ENCODE measurements around the gene USP48. TPM values are rescaled to one million over a fixed set of nuclear protein-coding genes. Genes with fewer than 3 reads are reported as not detected.
"Not testable (repeated sequence)": the region's sequence is repeated elsewhere in the genome, so short reads cannot be mapped to it uniquely, and the experiment has no call there.

The USP48 gene
- total and polyA plus RNA-seq, 10 donors, result 17.5 to 105 (median 82.4) TPM

DNA sequence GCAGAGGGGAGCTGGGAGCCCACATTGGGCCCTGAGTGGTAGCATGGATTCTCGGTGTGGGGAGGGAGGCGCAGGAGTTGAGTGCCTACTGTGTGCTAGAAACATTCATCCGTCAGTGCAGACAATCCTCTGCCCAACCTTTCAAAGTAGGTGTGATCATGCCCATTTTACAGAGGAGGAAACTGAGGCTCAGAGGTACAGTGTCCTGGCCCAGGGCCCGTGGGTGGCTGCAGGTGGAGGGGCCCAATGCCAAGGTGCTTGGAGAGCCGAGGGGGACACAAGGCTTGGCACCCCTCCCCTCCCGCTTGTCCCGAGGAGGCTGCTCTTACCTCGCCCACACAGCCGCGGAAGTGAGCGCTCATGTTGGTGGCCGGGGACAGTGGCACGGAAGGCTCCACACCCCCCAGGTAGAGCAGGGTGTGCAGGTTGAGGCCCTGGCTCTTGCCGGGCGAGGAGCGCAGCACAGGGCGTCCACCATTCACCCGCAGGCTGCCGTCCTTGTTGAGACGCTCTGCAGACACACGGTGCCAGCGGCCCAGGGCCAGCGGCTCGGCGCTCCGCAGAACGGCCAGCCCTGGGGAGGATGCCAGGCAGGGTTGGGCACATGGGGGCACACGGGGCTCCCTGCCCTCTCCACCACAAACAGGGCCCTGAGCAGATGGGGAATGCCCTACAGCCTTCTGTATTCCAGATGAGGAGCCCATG is 45.7 kb upstream of the USP48 start:
- peaks cover 0 to 5% (median 0%) of the 10 kb centered on the region in 7 donors for H3K27me3 ChIP-seq (replicated peaks in 1 of 7)
- intact Hi-C loops (cut with DNase I; ENCODE audit: low total_unique reads), result no loop called here
- no peak overlapping the region for H3K27ac ChIP-seq
- WGBS, 5 donors, result 81 to 92% (median 90%) methylated on average over 14 to 28 of the region's 28 CpGs
- no peak for TF ChIP-seq POLR2A (IDR thresholded peaks at IDR 0.05)
- TF ChIP-seq, protein P1, sequence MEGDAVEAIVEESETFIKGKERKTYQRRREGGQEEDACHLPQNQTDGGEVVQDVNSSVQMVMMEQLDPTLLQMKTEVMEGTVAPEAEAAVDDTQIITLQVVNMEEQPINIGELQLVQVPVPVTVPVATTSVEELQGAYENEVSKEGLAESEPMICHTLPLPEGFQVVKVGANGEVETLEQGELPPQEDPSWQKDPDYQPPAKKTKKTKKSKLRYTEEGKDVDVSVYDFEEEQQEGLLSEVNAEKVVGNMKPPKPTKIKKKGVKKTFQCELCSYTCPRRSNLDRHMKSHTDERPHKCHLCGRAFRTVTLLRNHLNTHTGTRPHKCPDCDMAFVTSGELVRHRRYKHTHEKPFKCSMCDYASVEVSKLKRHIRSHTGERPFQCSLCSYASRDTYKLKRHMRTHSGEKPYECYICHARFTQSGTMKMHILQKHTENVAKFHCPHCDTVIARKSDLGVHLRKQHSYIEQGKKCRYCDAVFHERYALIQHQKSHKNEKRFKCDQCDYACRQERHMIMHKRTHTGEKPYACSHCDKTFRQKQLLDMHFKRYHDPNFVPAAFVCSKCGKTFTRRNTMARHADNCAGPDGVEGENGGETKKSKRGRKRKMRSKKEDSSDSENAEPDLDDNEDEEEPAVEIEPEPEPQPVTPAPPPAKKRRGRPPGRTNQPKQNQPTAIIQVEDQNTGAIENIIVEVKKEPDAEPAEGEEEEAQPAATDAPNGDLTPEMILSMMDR (IDR thresholded peaks at IDR 0.05 in 8 of 11, conservative IDR thresholded peaks at IDR 0.05 in 3 of 11), result no peak
- TF ChIP-seq POLR2AphosphoS5 (IDR thresholded peaks at IDR 0.05), result no peak
- no peak for DNase-seq
- H3K9me3 ChIP-seq, result peaks cover 0 to 8% (median 5%) of the 10 kb centered on the region in 8 donors
- peaks cover 0 to 14% (median 5%) of the 10 kb centered on the region in 6 donors for H3K4me1 ChIP-seq
- peaks cover 0 to 97% (median 51%) of the 10 kb centered on the region in 6 donors for H3K36me3 ChIP-seq
- H3K4me3 ChIP-seq, result no peak overlapping the region

DNA sequence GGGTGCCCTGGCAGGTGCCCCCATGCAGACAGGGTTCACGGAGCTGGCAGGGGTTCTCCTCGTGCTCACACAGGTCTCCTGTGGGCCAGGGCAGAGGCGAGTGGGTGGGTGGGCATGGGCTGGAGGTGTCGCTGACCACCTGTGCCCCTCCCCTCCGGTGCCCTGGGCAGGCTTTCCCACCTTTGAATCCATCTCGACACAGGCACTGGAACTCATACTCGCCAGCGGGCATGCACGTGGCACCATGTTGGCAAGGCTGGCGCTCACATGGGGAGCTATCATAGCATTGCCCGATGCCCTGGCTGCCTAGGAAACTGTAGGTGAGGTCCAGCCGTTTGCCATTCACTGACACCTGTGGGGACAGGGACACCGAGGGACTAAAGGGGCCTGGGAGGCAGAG is 45.1 kb upstream of the USP48 start:
- intact Hi-C loops (cut with DNase I; ENCODE audit: low total_unique reads), result no loop called here
- no peak for DNase-seq

DNA sequence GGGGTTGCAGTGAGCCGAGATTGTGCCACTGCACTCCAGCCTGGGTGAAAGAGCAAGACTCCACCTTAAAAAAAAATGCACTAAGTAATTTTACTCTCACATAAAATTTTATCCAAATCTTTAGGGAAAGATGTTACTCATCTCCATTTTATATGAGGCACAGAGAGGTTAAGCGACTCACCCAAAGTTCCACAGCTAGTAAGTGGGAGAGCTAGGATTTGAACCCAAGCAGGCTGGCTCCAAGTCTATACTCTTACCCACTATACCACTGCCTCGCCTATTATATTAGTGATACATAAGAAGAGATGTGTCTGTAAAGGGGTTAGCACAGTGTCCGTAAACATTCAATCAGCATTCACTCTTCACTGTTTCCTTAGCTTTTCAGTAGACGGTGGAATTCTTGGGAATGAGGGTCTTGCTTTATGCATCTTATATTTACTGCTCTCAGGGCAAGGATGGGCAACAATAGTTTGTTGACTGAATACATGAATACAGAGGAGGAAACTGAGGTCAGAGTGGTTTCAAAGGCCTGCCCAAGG is 44.3 kb upstream of the USP48 start:
- Histone ChIP-seq H3K27ac (no peak overlapping the region), H3K9me3 (no peaks in the 10 kb centered on the region), H3K36me3 (peaks cover 0 to 97% (median 48%) of the 10 kb centered on the region in 6 donors), H3K27me3 (replicated peaks in 1 of 7) (peaks cover 0 to 5% (median 0%) of the 10 kb centered on the region in 7 donors), H3K4me3 (no peak overlapping the region), H3K4me1 (peaks cover 0 to 22% (median 9%) of the 10 kb centered on the region in 6 donors)
- no peak for DNase-seq
- TF ChIP-seq POLR2AphosphoS5 (IDR thresholded peaks at IDR 0.05) (no peak), POLR2A (IDR thresholded peaks at IDR 0.05) (no peak)
- TF ChIP-seq, protein P1 (IDR thresholded peaks at IDR 0.05 in 8 of 11, conservative IDR thresholded peaks at IDR 0.05 in 3 of 11), result no peak
- 88 to 96% (median 96%) methylated on average over 5 of the region's 5 CpGs for WGBS, 5 donors
- intact Hi-C loops (cut with DNase I; ENCODE audit: low total_unique reads), result no loop called here

More for the DNA sequence above, 45.1 kb upstream of the USP48 start:
- 87 to 95% (median 93%) methylated on average over 13 of the region's 13 CpGs for WGBS, 5 donors
- no peak overlapping the region for H3K4me3 ChIP-seq
- H3K36me3 ChIP-seq, result peaks cover 0 to 97% (median 49%) of the 10 kb centered on the region in 6 donors
- peaks cover 0 to 2% (median 0%) of the 10 kb centered on the region in 8 donors for H3K9me3 ChIP-seq
- TF ChIP-seq POLR2AphosphoS5 (IDR thresholded peaks at IDR 0.05), result no peak
- TF ChIP-seq POLR2A (IDR thresholded peaks at IDR 0.05), result no peak
- TF ChIP-seq, protein P1 (IDR thresholded peaks at IDR 0.05 in 8 of 11, conservative IDR thresholded peaks at IDR 0.05 in 3 of 11), result no peak
- no peak overlapping the region for H3K27ac ChIP-seq
- peaks cover 0 to 5% (median 0%) of the 10 kb centered on the region in 7 donors for H3K27me3 ChIP-seq (replicated peaks in 1 of 7)
- peaks cover 0 to 20% (median 8%) of the 10 kb centered on the region in 6 donors for H3K4me1 ChIP-seq

DNA sequence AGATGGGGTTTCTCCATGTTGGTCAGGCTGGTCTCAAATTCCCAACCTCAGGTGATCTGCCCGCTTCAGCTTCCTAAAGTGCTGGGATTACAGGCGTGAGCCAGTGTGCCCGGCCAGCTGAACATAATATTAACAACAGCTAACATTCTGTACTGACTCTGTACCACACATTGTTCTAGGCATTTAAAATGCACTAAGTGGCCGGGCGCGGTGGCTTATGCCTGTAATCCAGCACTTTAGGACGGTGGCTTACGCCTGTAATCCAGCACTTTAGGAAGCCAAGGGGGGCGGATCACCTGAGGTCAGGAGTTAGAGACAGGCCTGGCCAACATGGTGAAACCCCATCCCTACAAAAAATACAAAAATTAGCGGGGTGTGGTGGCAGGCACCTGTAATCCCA is 43.7 kb upstream of the USP48 start:
- Histone ChIP-seq H3K36me3 (peaks cover 0 to 97% (median 45%) of the 10 kb centered on the region in 6 donors), H3K4me1 (peaks cover 0 to 22% (median 9%) of the 10 kb centered on the region in 6 donors)
- H3K9me3 ChIP-seq; DNase-seq; H3K27me3 ChIP-seq (replicated peaks in 1 of 7); H3K27ac ChIP-seq; intact Hi-C loops (cut with DNase I; ENCODE audit: low total_unique reads); H3K4me3 ChIP-seq: not testable (repeated sequence)
- 89 to 96% (median 93%) methylated on average over 10 of the region's 10 CpGs for WGBS, 5 donors

Data from spleen (tissue), 11 donors.